RPMI8226 (cell line): ENCODE measurements around the gene PFKFB3.
"Not testable (repeated sequence)": the region's sequence is repeated elsewhere in the genome, so short reads cannot be mapped to it uniquely, and the experiment has no call there.

Experiments
- DNase-seq: peaks from one replicate; pipeline ENCODE4 v3.0.0-alpha.2; 2015

PFKFB3 gene

DNA sequence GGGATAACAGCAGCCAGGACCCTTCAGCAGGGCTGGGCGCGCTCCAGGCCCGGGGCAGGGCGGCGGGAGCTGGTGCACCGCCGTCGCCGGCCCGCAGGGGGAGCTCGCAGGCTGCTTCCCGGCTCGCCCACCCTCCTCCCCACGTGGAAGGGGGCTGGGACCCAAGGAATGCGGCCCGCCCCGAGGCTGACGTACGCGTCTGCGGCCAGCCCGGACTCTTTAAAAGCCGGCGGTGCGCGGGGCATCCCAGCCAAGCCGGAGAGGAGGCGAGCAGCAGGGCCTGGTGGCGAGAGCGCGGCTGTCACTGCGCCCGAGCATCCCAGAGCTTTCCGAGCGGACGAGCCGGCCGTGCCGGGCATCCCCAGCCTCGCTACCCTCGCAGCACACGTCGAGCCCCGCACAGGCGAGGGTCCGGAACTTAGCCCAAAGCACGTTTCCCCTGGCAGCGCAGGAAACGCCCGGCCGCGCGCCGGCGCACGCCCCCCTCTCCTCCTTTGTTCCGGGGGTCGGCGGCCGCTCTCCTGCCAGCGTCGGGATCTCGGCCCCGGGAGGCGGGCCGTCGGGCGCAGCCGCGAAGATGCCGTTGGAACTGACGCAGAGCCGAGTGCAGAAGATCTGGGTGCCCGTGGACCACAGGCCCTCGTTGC lies at the start of gene PFKFB3:
TSS of gene PFKFB3 (plus strand) at position 249 of the 647 bp plus-strand sequence. CDS start at position 578, 329 bp downstream.
- peak; percentile 97 for DNase-seq

- no peak for DNase-seq
These were observed 48.9 kb upstream of the PFKFB3 start for GRCh38 chr10:6153845-6154244.

- DNase-seq, result no peak
These were observed 48.2 kb upstream of the PFKFB3 start for GRCh38 chr10:6154566-6154965.

GRCh38 chr10:6158276-6158675 lies 44.5 kb upstream of the PFKFB3 start:
- DNase-seq, result no peak

DNA sequence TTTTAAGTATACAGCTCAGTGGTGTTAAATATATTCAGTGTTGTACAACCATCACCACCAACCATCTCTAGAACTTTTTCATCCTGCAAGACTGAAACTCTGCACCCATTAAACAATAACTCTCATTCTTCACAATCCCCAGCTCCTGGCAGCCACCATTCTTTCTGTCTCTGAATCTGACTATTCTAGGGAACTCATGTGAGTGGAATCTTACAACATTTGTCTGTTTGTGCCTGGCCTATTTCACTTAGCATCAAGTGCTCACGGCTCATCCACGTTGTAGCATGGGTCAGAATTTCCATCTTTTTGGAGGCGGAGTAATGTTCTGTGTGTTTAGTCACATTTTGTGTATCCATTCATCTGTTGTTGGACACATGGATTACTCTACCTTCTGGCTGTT lies 40.8 kb upstream of the PFKFB3 start:
- DNase-seq, result no peak

- DNase-seq, result no peak
These were observed 40.0 kb upstream of the PFKFB3 start for GRCh38 chr10:6162589-6163356.

DNA sequence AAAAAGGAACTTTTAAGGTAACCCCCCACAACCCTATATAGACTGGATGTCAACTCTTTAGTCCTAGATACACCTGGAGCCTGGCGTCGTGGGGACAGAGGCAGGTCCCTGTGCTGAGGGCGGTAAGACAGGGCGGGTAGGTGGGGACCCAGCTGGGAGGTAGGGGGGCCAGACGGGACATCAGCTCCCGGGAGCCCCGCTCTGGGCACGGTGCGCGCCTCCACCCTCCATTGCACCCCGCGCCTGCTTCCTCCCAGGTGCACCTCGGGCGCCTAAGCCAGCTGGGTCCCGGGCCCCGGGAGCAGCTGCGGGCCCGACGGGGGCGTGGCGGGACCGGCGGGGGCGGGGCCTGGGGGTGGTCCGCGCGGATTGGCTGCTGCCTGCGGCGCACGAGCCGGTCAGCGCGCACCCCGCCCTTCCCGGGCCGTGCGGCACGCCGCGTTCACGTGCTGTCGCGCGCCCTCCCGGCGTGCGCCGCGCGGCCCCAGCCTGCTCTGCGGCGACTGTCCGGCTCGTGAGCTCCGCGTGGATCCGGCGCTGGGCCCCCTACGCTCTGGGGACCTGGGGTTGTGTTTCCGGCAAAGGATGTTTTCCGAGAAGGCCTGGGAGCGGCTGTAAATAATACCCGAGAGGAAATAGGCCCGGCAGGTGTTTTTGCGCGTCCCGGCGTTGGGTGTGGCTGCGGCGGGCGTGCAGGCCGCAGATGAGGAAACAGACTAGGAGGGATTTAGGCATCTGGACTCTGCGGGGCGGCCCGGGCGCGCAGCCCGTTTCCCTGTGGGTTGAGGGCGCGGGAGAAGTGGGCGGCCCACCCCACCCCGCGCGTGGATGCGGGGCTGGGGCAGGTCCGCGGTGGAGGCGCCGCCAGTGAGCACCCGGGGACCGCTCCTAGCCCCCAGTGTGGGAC lies 39.1 kb upstream of the PFKFB3 start:
- DNase-seq, result peak; percentile 96

DNA sequence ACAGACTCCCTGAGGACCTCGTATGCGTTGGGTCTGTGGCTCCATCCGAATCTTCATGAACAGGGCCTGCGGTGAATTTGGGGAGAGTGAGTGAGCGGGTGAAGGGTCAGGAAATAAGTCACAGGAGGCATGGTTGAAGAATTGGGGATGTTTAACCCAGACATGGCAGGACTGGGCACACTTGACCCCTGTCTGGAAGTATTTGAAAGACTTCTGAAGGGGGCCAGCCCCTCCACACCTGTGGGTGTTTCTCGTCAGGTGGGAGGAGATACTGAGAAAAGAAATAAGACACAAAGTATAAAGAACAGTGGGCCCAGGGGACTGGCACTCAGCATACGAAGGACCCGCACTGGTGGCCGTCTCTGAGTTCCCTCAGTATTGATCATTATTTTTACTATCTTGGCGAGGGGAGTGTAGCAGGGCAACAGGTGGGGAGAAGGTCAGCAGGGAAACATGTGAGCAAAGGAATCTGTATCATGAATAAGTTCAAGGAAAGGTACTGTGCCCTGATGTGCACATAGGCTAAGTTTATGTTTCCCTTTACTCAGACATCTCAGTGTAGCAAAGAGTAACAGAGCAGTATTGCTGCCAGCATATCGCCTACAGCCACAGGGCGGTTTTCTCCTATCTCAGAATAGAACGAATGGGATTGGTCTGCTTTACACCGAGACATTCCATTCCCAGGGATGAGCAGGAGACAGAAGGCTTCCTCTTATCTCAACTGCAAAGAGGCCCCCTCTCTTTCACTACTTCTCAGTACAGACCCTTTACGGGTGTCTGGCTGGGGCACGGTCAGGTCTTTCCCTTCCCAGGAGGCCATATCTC lies 38.2 kb upstream of the PFKFB3 start:
- DNase-seq, result no peak

- no peak for DNase-seq
These were observed 37.5 kb upstream of the PFKFB3 start for GRCh38 chr10:6165221-6165725.

GRCh38 chr10:6165933-6166332 lies 36.8 kb upstream of the PFKFB3 start:
- not testable (repeated sequence) for DNase-seq

- DNase-seq, result no peak
These were observed 35.3 kb upstream of the PFKFB3 start for GRCh38 chr10:6167456-6167855.

DNA sequence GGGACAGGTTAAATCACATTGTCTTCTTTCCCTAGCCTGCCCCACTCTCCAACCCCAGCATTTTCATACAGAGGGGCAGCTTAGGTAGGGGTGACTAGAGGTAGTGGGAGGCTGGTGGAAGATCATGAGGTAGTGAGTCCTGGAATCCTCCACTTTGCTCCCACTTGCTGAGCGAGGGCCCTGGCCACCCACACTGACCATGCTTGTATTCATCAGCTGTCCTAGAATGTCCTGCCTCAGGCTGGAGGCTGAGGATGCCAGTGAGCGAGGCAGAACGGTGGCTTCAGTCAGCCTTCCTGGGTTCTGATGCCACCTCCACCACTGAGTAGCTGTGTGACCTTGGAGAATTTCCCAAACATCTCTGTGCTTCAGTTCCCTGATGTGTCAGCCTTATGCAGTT lies 34.6 kb upstream of the PFKFB3 start:
- DNase-seq, result no peak

- DNase-seq, result no peak
These were observed 32.1 kb upstream of the PFKFB3 start for GRCh38 chr10:6170638-6171037.

DNA sequence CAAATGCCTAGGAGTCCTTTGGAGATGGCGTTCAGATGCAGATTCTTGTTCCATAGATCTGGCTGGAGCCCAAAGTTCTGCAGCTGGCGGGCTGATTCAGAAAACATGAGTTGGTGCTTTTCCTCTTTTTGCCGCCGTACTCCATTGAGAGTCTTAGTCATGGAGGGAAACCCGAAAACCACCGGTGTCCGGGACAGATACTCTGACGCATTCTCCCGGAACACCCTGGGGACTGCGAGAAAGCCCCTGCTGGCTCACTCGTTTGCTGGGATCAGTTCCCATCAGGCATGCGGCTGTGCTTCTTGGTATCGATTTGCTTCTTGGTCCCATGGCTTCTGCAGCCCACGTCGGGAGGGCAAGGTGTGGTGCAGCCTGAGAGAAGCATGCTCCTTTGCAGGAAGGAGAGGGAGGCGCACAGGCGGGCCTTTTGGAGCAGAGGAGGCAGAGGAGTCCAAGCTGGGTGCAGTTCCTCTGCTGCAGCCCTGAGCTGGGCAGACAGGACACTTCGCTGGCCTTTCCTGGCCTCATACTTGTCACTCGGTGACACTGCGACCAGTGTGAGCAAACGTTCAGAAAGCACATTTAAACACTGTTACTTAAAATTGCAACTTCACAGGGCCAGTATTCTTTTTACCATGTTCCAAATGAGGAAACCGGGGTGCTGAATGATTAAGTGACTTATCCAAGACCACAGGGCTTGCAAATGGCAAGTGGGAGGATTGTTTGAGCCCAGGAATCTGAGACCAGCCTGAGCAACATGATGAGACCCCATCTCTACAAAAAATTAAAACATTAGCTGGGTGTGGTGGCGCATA lies 30.6 kb upstream of the PFKFB3 start:
- DNase-seq, result no peak

DNA sequence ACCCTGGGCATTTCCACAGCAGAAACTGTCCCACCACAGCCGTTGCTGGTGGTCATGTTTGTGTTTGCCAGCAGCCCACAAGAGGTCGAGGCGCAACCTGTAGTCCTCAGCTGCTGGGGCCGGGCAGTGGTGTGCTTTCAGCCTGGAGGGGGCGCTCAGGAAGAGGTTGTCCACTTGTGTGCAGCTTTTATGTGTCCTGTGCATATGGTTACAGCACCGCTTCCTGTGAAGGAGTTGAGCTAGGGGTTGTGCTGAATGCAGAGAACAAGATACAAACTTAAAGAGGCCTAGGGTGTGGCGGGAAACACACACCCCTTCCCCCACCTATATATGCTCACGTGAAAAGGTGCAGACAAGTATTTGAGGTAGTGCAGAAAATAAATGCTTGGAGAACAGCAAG lies 29.5 kb upstream of the PFKFB3 start:
- DNase-seq, result no peak

GRCh38 chr10:6174201-6174874 lies 28.4 kb upstream of the PFKFB3 start:
- DNase-seq, result no peak

DNA sequence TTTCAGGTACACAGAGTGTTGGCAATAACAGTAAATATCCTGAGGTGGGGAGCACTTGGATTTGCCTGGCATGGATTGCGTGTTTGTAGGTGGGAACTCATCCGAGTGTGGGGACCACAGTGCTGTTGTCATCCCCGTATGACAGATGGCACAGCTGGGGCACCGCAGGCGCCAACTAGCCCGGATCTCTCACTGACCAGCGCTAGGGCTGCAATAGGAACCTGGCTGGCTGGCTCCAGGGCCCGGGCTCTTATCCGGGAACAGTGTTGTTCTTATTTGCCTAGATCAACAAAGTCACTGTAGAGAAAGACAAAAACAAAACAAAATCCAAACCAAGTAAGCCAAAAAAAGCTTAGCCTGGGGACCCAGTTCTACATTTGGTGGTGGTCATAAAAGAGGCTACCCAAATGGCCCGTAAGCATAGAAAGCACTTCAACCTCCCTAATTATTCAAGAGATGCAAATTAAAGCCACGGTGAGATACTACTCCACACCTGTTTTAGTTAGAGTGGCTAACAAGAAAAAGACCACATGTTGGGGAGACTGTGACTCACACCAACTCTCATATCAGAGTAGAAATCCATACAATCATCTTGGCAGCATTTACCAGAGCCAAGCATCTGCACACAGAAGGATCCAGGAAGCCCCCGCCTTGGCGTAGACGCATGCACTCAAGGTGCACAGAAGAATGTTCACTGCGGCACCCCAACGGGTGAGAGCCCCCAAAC lies 27.2 kb upstream of the PFKFB3 start:
- no peak for DNase-seq

GRCh38 chr10:6176691-6177231 lies 26.0 kb upstream of the PFKFB3 start:
- DNase-seq, result no peak

- no peak for DNase-seq
These were observed 24.9 kb upstream of the PFKFB3 start for GRCh38 chr10:6177880-6178281.

- DNase-seq, result no peak
These were observed 24.2 kb upstream of the PFKFB3 start for GRCh38 chr10:6178581-6178980.
